ENCODE results near the gene CCDC51. TPM values are rescaled to one million over a fixed set of nuclear protein-coding genes. Genes with fewer than 3 reads are reported as not detected.
A peak's percentile ranks its signal among the peaks of the same experiment; 100 is the strongest.

The CCDC51 gene
- total and polyA plus RNA-seq, 2 of the 13 experiments (the other 11 are each of a cell fraction or from before 2014, with no cell fraction given), result 18.1 to 29.4 TPM

- CTCF ChIA-PET (ENCODE audit: low intra/inter-chr PET ratio, low total read pairs), result interaction anchor here (1.6 kb wide), 1 partner anchor 26 kb away, joined by 5 read pairs; no protein-coding TSS in a partner anchor
- H2AFZ ChIP-seq (ENCODE audit: low read length), result no peak overlapping the region
- H3K27me3 ChIP-seq (ENCODE audit: control insufficient read depth in 1 of 2, insufficient read depth in 2 of 2, low read length in 2 of 2), result no peaks in the 10 kb centered on the region
- H3K27ac ChIP-seq (ENCODE audit: extremely low read length, insufficient read depth, low read length), result no peak overlapping the region
- FAIRE-seq (no peak), ATAC-seq (no peak), DNase-seq (ENCODE audit: low spot score) (no peak)
- peaks cover 12% of the 10 kb centered on the region; the same call in 1 of the 2 replicates for H4K20me1 ChIP-seq (ENCODE audit: insufficient read depth, low read length)
- TF ChIP-seq ATF7-NPFF (CRISPR knock-in tag; IDR thresholded peaks at IDR 0.05; ENCODE audit: low read depth) (no peak), RBFOX2 (IDR thresholded peaks at IDR 0.05; ENCODE audit: low read depth, low read length) (peak; percentile 67; the same call in 1 of the 2 replicates), AGO2 (optimal IDR thresholded peaks at IDR 0.05; ENCODE audit: low read depth, low read length) (peak; percentile 82), POLR2A (IDR thresholded peaks at IDR 0.05; ENCODE audit: insufficient read depth in 1 of 2, low read depth in 2 of 2, low read length in 2 of 2) (0 out of 4 replicates have a peak, but pooled peaks of 1 of the 2 experiments have one; percentile 23), RXRA (CRISPR knock-in tag; IDR thresholded peaks at IDR 0.05) (no peak)
- no peak overlapping the region for H3K4me2 ChIP-seq (ENCODE audit: low read depth, low read length)
- H3K9me3 ChIP-seq (ENCODE audit: low read length), result no peaks in the 10 kb centered on the region
- in situ Hi-C loops (cut with HindIII; ENCODE audit: extremely low pct_ligation_motif_present, low pct_unique_long_range_greater_than_20kb) (no loop called here), intact Hi-C loops (cut with micrococcal nuclease; ENCODE audit: unreplicated experiment) (no loop called here)
- H3K79me2 ChIP-seq (ENCODE audit: insufficient read depth, low read length), result no peaks in the 10 kb centered on the region
- 98% methylated on average over 17 of the region's 31 CpGs for WGBS (ENCODE audit: low lambda C conversion rate)
- H3K36me3 ChIP-seq (replicated peaks in 1 of 2; ENCODE audit: control insufficient read depth in 1 of 2, insufficient read depth in 2 of 2, low read length in 2 of 2), result peaks cover 85 to 100% of the 10 kb centered on the region in 2 experiments
- no peak overlapping the region for H3K9ac ChIP-seq (ENCODE audit: insufficient read depth, low read depth, low read length)
- BruUV-seq (replicated peaks), result no TSS peak
- H3K4me1 ChIP-seq (ENCODE audit: insufficient read depth, low read length), result no peaks in the 10 kb centered on the region
- H3K4me3 ChIP-seq (replicated peaks in 1 of 3; ENCODE audit: insufficient read depth in 1 of 3, low read depth in 2 of 3, low read length in 3 of 3), result no peak overlapping the region
- POLR2A ChIA-PET, result interaction anchor here (0.9 to 1.5 kb wide), 3 partner anchors 10 to 30 kb away, joined by 3 to 5 read pairs (median 3); partner anchors contain the start of genes CCDC51 and TMA7
Observed at GRCh38 chr3:48409291-48410201, 30.4 kb downstream of the CCDC51 start.

GRCh38 chr3:48408823-48409281 lies 31.1 kb downstream of the CCDC51 start:
- Histone ChIP-seq H2AFZ (ENCODE audit: low read length) (no peak overlapping the region), H4K20me1 (ENCODE audit: insufficient read depth, low read length) (peaks cover 12% of the 10 kb centered on the region; the same call in 1 of the 2 replicates), H3K4me3 (replicated peaks in 1 of 3; ENCODE audit: insufficient read depth in 1 of 3, low read depth in 2 of 3, low read length in 3 of 3) (no peak overlapping the region), H3K79me2 (ENCODE audit: insufficient read depth, low read length) (no peaks in the 10 kb centered on the region), H3K27ac (ENCODE audit: extremely low read length, insufficient read depth, low read length) (no peak overlapping the region), H3K27me3 (ENCODE audit: control insufficient read depth in 1 of 2, insufficient read depth in 2 of 2, low read length in 2 of 2) (no peaks in the 10 kb centered on the region), H3K4me1 (ENCODE audit: insufficient read depth, low read length) (no peaks in the 10 kb centered on the region), H3K4me2 (ENCODE audit: low read depth, low read length) (no peak overlapping the region), H3K9me3 (ENCODE audit: low read length) (no peaks in the 10 kb centered on the region), H3K9ac (ENCODE audit: insufficient read depth, low read depth, low read length) (no peak overlapping the region), H3K36me3 (replicated peaks in 1 of 2; ENCODE audit: control insufficient read depth in 1 of 2, insufficient read depth in 2 of 2, low read length in 2 of 2) (peaks cover 83 to 100% of the 10 kb centered on the region in 2 experiments)
- FAIRE-seq, result no peak
- intact Hi-C loops (cut with micrococcal nuclease; ENCODE audit: unreplicated experiment) (no loop called here), in situ Hi-C loops (cut with HindIII; ENCODE audit: extremely low pct_ligation_motif_present, low pct_unique_long_range_greater_than_20kb) (no loop called here)
- 95% methylated on average over 3 of the region's 4 CpGs for WGBS (ENCODE audit: low lambda C conversion rate)
- CTCF ChIA-PET (ENCODE audit: low intra/inter-chr PET ratio, low total read pairs), result interaction anchor here (1.6 kb wide), 1 partner anchor 27 kb away, joined by 5 read pairs; no protein-coding TSS in a partner anchor
- TF ChIP-seq RAD21 (CRISPR knock-in tag; IDR thresholded peaks at IDR 0.05) (no peak), POLR2A (IDR thresholded peaks at IDR 0.05; ENCODE audit: insufficient read depth in 1 of 2, low read depth in 2 of 2, low read length in 2 of 2) (0 out of 4 replicates have a peak, but pooled peaks of 1 of the 2 experiments have one; percentile 12), CTCF (CRISPR knock-in tag; IDR thresholded peaks at IDR 0.05) (peak; percentile 34; the same call in 1 of the 2 replicates)
- no TSS peak for BruUV-seq (replicated peaks)
- DNase-seq (ENCODE audit: low spot score), result no peak
- POLR2A ChIA-PET, result interaction anchor here (0.9 to 1.5 kb wide), 2 partner anchors 9 to 31 kb away, joined by 3 to 5 read pairs; partner anchors contain the start of genes CCDC51 and TMA7
- ATAC-seq, result no peak

Data from HepG2 (cell line).